Mucosa of descending colon (tissue), 3 donors: Measurements from ENCODE around the gene FAM163B. TPM values are rescaled to one million over a fixed set of nuclear protein-coding genes. Genes with fewer than 3 reads are reported as not detected.
A peak's percentile ranks its signal among the peaks of the same experiment; 100 is the strongest.

Experiments used
- ATAC-seq: fragments of 200-7000 bp; cut with Tn5 transposase; one replicate; pipeline ENCODE4 v1.9.1; 2020; ENCODE audit warnings: mild to moderate bottlenecking, moderate library complexity
- DNase-seq, 3 donors: peaks; one replicate each; pipeline ENCODE4 v3.0.0-alpha.2; 2020
- H3K36me3 ChIP-seq: fragments of 200-600 bp; one replicate; pipeline ENCODE4 v1.8.0; 2021; ENCODE audit warnings: low read depth, mild to moderate bottlenecking
- H3K4me1 ChIP-seq: fragments of 200-600 bp; one replicate; pipeline ENCODE4 v1.8.0; 2021; ENCODE audit warnings: low read depth, mild to moderate bottlenecking
- H3K4me3 ChIP-seq: fragments of 200-600 bp; one replicate; pipeline ENCODE4 v1.8.0; 2021; ENCODE audit warnings: mild to moderate bottlenecking
- H3K9me3 ChIP-seq: fragments of 200-600 bp; one replicate; pipeline ENCODE4 v1.8.0; 2021; ENCODE audit warnings: mild to moderate bottlenecking
- intact Hi-C, 2 donors: fragments of 100-400 bp; cut with DNase I in 1 of 2; cut with micrococcal nuclease in 1 of 2; formaldehyde crosslinking; loops; one replicate each; pipeline versions ENCODE4 v1.11.0 to v1.11.1; 2022; cut with DNase I, micrococcal nuclease
- total RNA-seq, 3 donors: library from RNA; stranded (reverse); fragmentation: NEBNext Ultra II Directional in 2 of 3; extraction: Animal tissue kit (Norgen Biotek cat#: 25700) in 2 of 3; gene quantifications; one replicate each; pipeline versions ENCODE4 v1.2.1 to v1.2.4, GENCODE V29; 2021 to 2023
- TF ChIP-seq, protein P1 (sequence below): fragments of 200-600 bp; IDR thresholded peaks from one replicate; pipeline ENCODE4 v1.8.0; 2022; ENCODE audit warnings: antibody characterized with exemption, mild to moderate bottlenecking
- donor health status: DM: no; HTN: no; CAD: no; lungs with moderate emphysema.
- donor health status: DM: no; HTN: no; CAD: no.
- donor health status: DM: no; HTN: yes; CAD: no.

FAM163B gene
- total RNA-seq, 3 donors from 2014 or later: 2.0 to 3.9 (median 3.8) TPM

DNA sequence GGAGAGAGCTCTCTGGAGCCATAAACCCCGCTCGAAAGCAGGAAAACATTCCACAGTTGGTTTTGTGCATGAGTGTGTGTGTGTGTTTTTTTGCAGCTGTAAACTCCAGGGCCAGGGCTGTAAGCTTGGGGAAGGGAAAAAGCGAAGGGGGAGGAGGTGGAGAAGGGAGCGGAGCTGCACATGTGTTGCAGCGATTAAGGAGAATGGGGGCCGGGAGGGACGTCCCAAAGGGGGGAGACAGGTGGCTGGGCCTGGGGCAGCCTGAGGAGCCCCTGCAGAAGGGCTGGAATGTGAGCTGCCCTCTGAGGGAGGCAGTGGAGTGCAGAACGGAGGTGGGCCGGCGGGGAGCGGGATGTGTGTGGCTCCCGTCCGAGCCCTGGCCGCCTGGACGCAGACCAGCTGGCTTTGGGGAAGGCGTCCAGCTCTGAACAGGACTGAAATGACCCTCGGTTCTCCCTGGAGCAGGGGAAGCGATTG, 81.7 kb downstream of the FAM163B start:
- peak; percentile 28 for ATAC-seq
- Histone ChIP-seq H3K4me3 (no peak overlapping the region), H3K4me1 (peaks cover 3% of the 10 kb centered on the region), H3K36me3 (no peaks in the 10 kb centered on the region), H3K9me3 (no peaks in the 10 kb centered on the region)
- TF ChIP-seq, protein P1, sequence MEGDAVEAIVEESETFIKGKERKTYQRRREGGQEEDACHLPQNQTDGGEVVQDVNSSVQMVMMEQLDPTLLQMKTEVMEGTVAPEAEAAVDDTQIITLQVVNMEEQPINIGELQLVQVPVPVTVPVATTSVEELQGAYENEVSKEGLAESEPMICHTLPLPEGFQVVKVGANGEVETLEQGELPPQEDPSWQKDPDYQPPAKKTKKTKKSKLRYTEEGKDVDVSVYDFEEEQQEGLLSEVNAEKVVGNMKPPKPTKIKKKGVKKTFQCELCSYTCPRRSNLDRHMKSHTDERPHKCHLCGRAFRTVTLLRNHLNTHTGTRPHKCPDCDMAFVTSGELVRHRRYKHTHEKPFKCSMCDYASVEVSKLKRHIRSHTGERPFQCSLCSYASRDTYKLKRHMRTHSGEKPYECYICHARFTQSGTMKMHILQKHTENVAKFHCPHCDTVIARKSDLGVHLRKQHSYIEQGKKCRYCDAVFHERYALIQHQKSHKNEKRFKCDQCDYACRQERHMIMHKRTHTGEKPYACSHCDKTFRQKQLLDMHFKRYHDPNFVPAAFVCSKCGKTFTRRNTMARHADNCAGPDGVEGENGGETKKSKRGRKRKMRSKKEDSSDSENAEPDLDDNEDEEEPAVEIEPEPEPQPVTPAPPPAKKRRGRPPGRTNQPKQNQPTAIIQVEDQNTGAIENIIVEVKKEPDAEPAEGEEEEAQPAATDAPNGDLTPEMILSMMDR: no peak
- intact Hi-C loops: no loop called here
- peak in 2 of 3 donors; percentile 32 to 47 for DNase-seq

Other genes with a start within 250 kb of the FAM163B start
- 100 to 1,000 TPM; 117 to 165 (median 149) TPM for gene SURF4, start 233.3 kb downstream of the FAM163B start, total RNA-seq
- 1 to 10 TPM in 2 of 3 donors, under 1 TPM in 1; 0.41 to 1.4 (median 1.3) TPM for gene STKLD1, start 233.0 kb downstream of the FAM163B start, total RNA-seq
- gene REXO4, start 191.4 kb downstream of the FAM163B start, total RNA-seq: 10 to 100 TPM; 18.7 to 26.0 (median 20.1) TPM
- 1 to 10 TPM; 3.3 to 5.0 (median 3.6) TPM for gene ADAMTS13, start 187.0 kb downstream of the FAM163B start, total RNA-seq
- 10 to 100 TPM; 42.7 to 84.2 (median 54.1) TPM for gene CACFD1, start 149.4 kb downstream of the FAM163B start, total RNA-seq
- 1 to 10 TPM; 2.6 to 5.3 (median 2.8) TPM for gene SLC2A6, start 130.3 kb downstream of the FAM163B start, total RNA-seq
- gene MYMK, start 84.4 kb downstream of the FAM163B start, total RNA-seq: not detected
- 1 to 10 TPM; 1.3 to 2.7 (median 1.5) TPM for gene ADAMTSL2, start 74.7 kb downstream of the FAM163B start, total RNA-seq
- not detected for gene DBH, start 27.0 kb upstream of the FAM163B start, total RNA-seq
- gene SARDH, start 129.0 kb upstream of the FAM163B start, total RNA-seq: 1 to 10 TPM in 1 of 3 donors, under 1 TPM in 2; 0.23 to 2.1 (median 0.46) TPM